NCI-H187 treated with DMSO at 0.1 percent for 48 hours (cell line): ENCODE results near the gene MFRP.

ENCODE experiments used
- DNase-seq: peaks from one replicate; lab custom pipeline; 2025; lab: John Stamatoyannopoulos, UW

MFRP gene

GRCh38 chr11:119373059-119373920 is 26.8 kb upstream of the MFRP start:
- no peak for DNase-seq

GRCh38 chr11:119372260-119373058 is 26.0 kb upstream of the MFRP start:
- DNase-seq, result no peak

GRCh38 chr11:119371778-119372182 is 25.3 kb upstream of the MFRP start:
- DNase-seq, result no peak

GRCh38 chr11:119371067-119371601 is 24.6 kb upstream of the MFRP start:
- no peak for DNase-seq

GRCh38 chr11:119370486-119371046 is 24.1 kb upstream of the MFRP start:
- DNase-seq, result no peak

GRCh38 chr11:119369132-119369925 is 22.8 kb upstream of the MFRP start:
- no peak for DNase-seq

- no peak for DNase-seq
These were observed 21.9 kb upstream of the MFRP start for GRCh38 chr11:119368121-119369034.

- DNase-seq, result no peak
These were observed 21.2 kb upstream of the MFRP start for GRCh38 chr11:119367661-119368120.

- DNase-seq, result no peak
These were observed 20.4 kb upstream of the MFRP start for GRCh38 chr11:119366690-119367620.

- no peak for DNase-seq
These were observed 18.6 kb upstream of the MFRP start for GRCh38 chr11:119365071-119365591.

GRCh38 chr11:119363851-119364590 is 17.5 kb upstream of the MFRP start:
- no peak for DNase-seq

GRCh38 chr11:119363081-119363850 is 16.8 kb upstream of the MFRP start:
- DNase-seq, result no peak

- no peak for DNase-seq
These were observed 16.2 kb upstream of the MFRP start for GRCh38 chr11:119362741-119363080.

GRCh38 chr11:119361941-119362725 is 15.6 kb upstream of the MFRP start:
- DNase-seq, result no peak

- peak; percentile 70 for DNase-seq
These were observed 14.7 kb upstream of the MFRP start for GRCh38 chr11:119361056-119361787.
